ENCODE data around the gene IRF9.

The IRF9 gene

GRCh38 chr14:24212924-24213865 is 52.1 kb downstream of the IRF9 start, which contains the start of gene CHMP4A (continued):
- TF ChIP-seq ZNF335 (tag by site-specific recombination; conservative IDR thresholded peaks at IDR 0.05): peak; percentile 64
- TF ChIP-seq, protein P1, sequence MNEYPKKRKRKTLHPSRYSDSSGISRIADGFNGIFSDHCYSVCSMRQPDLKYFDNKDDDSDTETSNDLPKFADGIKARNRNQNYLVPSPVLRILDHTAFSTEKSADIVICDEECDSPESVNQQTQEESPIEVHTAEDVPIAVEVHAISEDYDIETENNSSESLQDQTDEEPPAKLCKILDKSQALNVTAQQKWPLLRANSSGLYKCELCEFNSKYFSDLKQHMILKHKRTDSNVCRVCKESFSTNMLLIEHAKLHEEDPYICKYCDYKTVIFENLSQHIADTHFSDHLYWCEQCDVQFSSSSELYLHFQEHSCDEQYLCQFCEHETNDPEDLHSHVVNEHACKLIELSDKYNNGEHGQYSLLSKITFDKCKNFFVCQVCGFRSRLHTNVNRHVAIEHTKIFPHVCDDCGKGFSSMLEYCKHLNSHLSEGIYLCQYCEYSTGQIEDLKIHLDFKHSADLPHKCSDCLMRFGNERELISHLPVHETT (tag by site-specific recombination; IDR thresholded peaks at IDR 0.05): peak; percentile 73
- TF ChIP-seq ZNF473 (tag by site-specific recombination; IDR thresholded peaks at IDR 0.05): no peak
- TF ChIP-seq ZFHX2 (tag by site-specific recombination; conservative IDR thresholded peaks at IDR 0.05): peak; percentile 37; the same call in 1 of the 2 replicates
- no peak for TF ChIP-seq MEIS1 (CRISPR knock-in tag; IDR thresholded peaks at IDR 0.05; ENCODE audit: borderline replicate concordance)
- peak; percentile 88 for TF ChIP-seq SP3 (tag by site-specific recombination; IDR thresholded peaks at IDR 0.05)
- no peak for TF ChIP-seq FEZF1 (tag by site-specific recombination; IDR thresholded peaks at IDR 0.05)
- TF ChIP-seq ZNF76 (tag by site-specific recombination; IDR thresholded peaks at IDR 0.05; ENCODE audit: borderline replicate concordance, low read depth): peak; percentile 85
- TF ChIP-seq ZBTB26 (tag by site-specific recombination; optimal IDR thresholded peaks at IDR 0.05): peak; percentile 64
- no peak for TF ChIP-seq ZNF768 (tag by site-specific recombination; IDR thresholded peaks at IDR 0.05)
- peak; percentile 94 for TF ChIP-seq KLF17 (tag by site-specific recombination; IDR thresholded peaks at IDR 0.05)
- TF ChIP-seq ZNF785 (tag by site-specific recombination; IDR thresholded peaks at IDR 0.05): 0 out of 2 replicates have a peak, but pooled peaks have one; percentile 31
- TF ChIP-seq ZNF114 (tag by site-specific recombination; IDR thresholded peaks at IDR 0.05): no peak
- TF ChIP-seq YY2 (tag by site-specific recombination; IDR thresholded peaks at IDR 0.05): peak; percentile 38; the same call in 1 of the 2 replicates
- TF ChIP-seq BCL11B (tag by site-specific recombination; IDR thresholded peaks at IDR 0.05; ENCODE audit: low read depth): no peak
- peak; percentile 90 for TF ChIP-seq ZNF2 (tag by site-specific recombination; IDR thresholded peaks at IDR 0.05)
- TF ChIP-seq, protein P2, sequence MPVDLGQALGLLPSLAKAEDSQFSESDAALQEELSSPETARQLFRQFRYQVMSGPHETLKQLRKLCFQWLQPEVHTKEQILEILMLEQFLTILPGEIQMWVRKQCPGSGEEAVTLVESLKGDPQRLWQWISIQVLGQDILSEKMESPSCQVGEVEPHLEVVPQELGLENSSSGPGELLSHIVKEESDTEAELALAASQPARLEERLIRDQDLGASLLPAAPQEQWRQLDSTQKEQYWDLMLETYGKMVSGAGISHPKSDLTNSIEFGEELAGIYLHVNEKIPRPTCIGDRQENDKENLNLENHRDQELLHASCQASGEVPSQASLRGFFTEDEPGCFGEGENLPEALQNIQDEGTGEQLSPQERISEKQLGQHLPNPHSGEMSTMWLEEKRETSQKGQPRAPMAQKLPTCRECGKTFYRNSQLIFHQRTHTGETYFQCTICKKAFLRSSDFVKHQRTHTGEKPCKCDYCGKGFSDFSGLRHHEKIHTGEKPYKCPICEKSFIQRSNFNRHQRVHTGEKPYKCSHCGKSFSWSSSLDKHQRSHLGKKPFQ (tag by site-specific recombination; IDR thresholded peaks at IDR 0.05): 0 out of 2 replicates have a peak, but pooled peaks have one; percentile 44
- no peak for TF ChIP-seq ZNF214 (tag by site-specific recombination; IDR thresholded peaks at IDR 0.05; ENCODE audit: borderline replicate concordance)
- TF ChIP-seq ZNF558 (tag by site-specific recombination; IDR thresholded peaks at IDR 0.05): no peak
- TF ChIP-seq ZNF16 (tag by site-specific recombination; IDR thresholded peaks at IDR 0.05; ENCODE audit: low read depth): no peak
- TF ChIP-seq WT1 (tag by site-specific recombination; IDR thresholded peaks at IDR 0.05): peak; percentile 60; the same call in 1 of the 2 replicates
- TF ChIP-seq ZNF585B (tag by site-specific recombination; IDR thresholded peaks at IDR 0.05): no peak
- peak; percentile 83 for TF ChIP-seq KLF16 (tag by site-specific recombination; IDR thresholded peaks at IDR 0.05)
- TF ChIP-seq KLF10 (tag by site-specific recombination; IDR thresholded peaks at IDR 0.05): peak; percentile 54; the same call in 1 of the 2 replicates
- TF ChIP-seq GLIS1 (tag by site-specific recombination; IDR thresholded peaks at IDR 0.05): peak; percentile 83
- peak; percentile 68 for TF ChIP-seq ZNF398 (tag by site-specific recombination; IDR thresholded peaks at IDR 0.05)
- TF ChIP-seq ZNF692 (tag by site-specific recombination; IDR thresholded peaks at IDR 0.05): peak; percentile 85
- TF ChIP-seq SCRT1 (tag by site-specific recombination; IDR thresholded peaks at IDR 0.05; ENCODE audit: borderline replicate concordance): no peak
- no peak for TF ChIP-seq ZNF155 (tag by site-specific recombination; IDR thresholded peaks at IDR 0.05)
- TF ChIP-seq, protein P3, sequence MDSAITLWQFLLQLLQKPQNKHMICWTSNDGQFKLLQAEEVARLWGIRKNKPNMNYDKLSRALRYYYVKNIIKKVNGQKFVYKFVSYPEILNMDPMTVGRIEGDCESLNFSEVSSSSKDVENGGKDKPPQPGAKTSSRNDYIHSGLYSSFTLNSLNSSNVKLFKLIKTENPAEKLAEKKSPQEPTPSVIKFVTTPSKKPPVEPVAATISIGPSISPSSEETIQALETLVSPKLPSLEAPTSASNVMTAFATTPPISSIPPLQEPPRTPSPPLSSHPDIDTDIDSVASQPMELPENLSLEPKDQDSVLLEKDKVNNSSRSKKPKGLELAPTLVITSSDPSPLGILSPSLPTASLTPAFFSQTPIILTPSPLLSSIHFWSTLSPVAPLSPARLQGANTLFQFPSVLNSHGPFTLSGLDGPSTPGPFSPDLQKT (IDR thresholded peaks at IDR 0.05; ENCODE audit: borderline replicate concordance, low read depth, low read length): no peak
